ENCODE measurements around the gene ADAP1.

- TF ChIP-seq CTCF (conservative IDR thresholded peaks at IDR 0.05; ENCODE audit: low read length) (no peak), EZH2phosphoT487 (IDR thresholded peaks at IDR 0.05; ENCODE audit: borderline replicate concordance, low read depth, low read length) (no peak)
These were observed 50.3 kb downstream of the ADAP1 start for GRCh38 chr7:903921-904755.

Data from OCI-LY7 (cell line).